HUES48 (cell line): ENCODE results near the gene TNIK.

ENCODE experiments used
- H3K27ac ChIP-seq: one replicate; pipeline ENCODE4 v1.7.0; 2013; ENCODE audit warnings: low read depth, low read length, inconsistent platforms
- H3K27me3 ChIP-seq: 2 replicates; pipeline ENCODE4 v1.6.1; 2013; ENCODE audit warnings: mild to moderate bottlenecking, low read length; ENCODE audit not compliant: control insufficient read depth, insufficient read depth
- H3K36me3 ChIP-seq: 2 replicates; pipeline ENCODE4 v1.6.1; 2013; ENCODE audit warnings: low read length; ENCODE audit not compliant: control insufficient read depth, insufficient read depth
- H3K4me1 ChIP-seq: 2 replicates; pipeline ENCODE4 v1.6.1; 2013; ENCODE audit warnings: mild to moderate bottlenecking, low read length; ENCODE audit not compliant: control insufficient read depth, insufficient read depth
- H3K4me3 ChIP-seq: 2 replicates; pipeline ENCODE4 v1.5.1; 2013; ENCODE audit warnings: mild to moderate bottlenecking, low read depth, low read length
- H3K9ac ChIP-seq: 2 replicates; pipeline ENCODE4 v1.6.1; 2013; ENCODE audit warnings: mild to moderate bottlenecking, low read depth, low read length, moderate library complexity
- H3K9me3 ChIP-seq: 2 replicates; pipeline ENCODE4 v1.6.1; 2013; ENCODE audit warnings: low read length; ENCODE audit not compliant: control insufficient read depth, insufficient read depth

TNIK gene

GRCh38 chr3:171239757-171240503 is 220.3 kb downstream of the TNIK start:
- peaks cover 11% of the 10 kb centered on the region for H3K4me1 ChIP-seq
- H3K36me3 ChIP-seq: no peaks in the 10 kb centered on the region
- H3K27ac ChIP-seq: no peak overlapping the region
- no peaks in the 10 kb centered on the region for H3K27me3 ChIP-seq
- H3K9me3 ChIP-seq: no peaks in the 10 kb centered on the region
- no peak overlapping the region for H3K4me3 ChIP-seq
- no peak overlapping the region for H3K9ac ChIP-seq

- Histone ChIP-seq H3K36me3 (no peaks in the 10 kb centered on the region), H3K4me1 (peaks cover 11% of the 10 kb centered on the region), H3K27me3 (no peaks in the 10 kb centered on the region), H3K9me3 (no peaks in the 10 kb centered on the region), H3K4me3 (no peak overlapping the region), H3K27ac (no peak overlapping the region), H3K9ac (no peak overlapping the region)
Observed at GRCh38 chr3:171237009-171237385, 223.2 kb downstream of the TNIK start.

DNA sequence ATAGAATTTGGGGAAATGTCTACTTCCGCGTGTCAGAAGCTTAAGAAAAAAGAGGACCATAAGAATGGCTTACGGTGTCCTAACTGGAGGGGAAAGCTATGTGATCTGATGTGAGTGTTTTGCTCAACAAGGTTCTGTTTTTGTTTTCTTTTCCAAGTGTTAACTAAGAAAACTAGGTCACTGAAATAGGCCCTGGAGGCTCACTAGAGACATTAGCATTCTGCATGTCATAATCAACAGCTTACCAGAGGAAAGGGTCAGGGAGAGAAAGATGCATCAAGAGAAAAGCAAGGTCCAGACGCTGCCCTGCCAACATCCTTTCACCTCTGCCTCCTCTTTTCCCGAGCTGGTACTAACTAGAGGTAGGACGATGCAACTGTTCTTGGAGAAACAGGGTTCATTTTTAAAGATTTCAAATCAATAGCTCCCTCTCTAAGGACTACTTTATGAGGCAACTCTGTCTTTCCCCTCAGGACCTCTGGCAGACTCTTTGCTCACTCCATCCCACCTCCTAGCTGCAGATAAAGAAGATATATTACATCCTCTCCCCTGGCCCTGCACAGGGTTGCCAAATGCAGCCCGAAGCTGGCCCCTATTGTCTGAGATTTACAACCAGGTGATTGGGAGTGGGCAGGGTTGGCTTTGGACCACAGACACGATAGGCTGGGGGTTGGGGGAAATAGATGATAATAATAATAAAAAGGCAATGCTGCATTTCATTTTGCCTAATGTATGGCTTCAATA is 223.8 kb downstream of the TNIK start:
- Histone ChIP-seq H3K27ac (no peak overlapping the region), H3K27me3 (no peaks in the 10 kb centered on the region), H3K9me3 (no peaks in the 10 kb centered on the region), H3K4me1 (peaks cover 11% of the 10 kb centered on the region), H3K4me3 (no peak overlapping the region), H3K9ac (no peak overlapping the region), H3K36me3 (no peaks in the 10 kb centered on the region)

DNA sequence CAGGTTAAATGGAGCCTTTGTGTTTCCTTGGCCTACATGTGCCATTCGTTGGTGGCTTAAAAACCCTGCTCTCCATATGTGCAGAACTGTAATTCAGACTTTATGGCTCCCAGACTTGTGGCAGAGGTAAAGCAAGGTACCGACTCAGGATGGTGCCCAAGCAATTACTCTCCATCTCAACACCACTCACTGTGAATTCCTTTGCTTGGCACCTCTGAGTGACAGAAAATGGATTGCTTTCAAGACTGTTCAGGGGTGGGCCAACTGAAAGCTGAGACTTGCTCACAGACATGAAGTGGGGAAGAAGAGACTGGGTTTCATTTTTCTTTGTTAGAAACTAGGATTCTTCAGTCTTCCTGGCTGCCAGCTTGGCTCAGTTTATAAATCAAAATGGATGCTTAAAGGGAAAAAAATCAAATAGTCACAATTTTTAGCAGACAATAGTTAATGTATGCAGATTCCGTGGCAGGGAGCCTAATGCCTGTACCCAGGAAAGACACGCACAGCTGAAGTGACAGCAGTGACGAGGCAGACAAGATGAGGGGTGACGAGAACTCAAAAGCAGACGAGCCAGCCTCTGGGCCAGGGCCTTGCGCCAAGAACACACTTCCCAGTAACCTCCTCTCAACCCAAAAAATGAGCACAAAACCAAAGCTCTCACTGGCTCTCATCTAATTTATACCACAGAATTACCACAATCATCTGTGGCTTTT is 225.8 kb downstream of the TNIK start:
- Histone ChIP-seq H3K9ac (no peak overlapping the region), H3K36me3 (no peaks in the 10 kb centered on the region), H3K4me1 (peaks cover 11% of the 10 kb centered on the region), H3K4me3 (no peak overlapping the region), H3K27me3 (no peaks in the 10 kb centered on the region), H3K9me3 (no peaks in the 10 kb centered on the region), H3K27ac (no peak overlapping the region)

DNA sequence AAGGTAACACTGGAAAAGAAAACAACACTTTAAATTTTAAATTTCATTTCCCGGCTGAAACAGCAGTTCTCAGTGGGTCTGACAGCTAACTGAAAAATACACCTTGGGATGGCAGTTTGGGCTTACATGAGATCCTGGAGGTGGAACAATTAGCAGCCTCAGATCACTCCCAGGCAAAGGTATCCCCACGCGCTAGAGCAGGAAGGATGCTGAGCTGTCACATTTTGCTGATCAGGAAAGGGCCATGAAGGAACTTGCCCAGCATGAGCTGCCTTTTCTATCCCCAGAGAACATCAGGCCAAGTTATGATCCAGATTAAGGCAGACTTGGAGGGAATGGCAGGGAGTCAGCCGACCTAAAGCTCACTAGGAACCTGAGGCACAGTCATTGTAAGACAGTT is 228.8 kb downstream of the TNIK start:
- Histone ChIP-seq H3K27me3 (no peaks in the 10 kb centered on the region), H3K9me3 (no peaks in the 10 kb centered on the region), H3K4me1 (peaks cover 10% of the 10 kb centered on the region), H3K4me3 (no peak overlapping the region), H3K36me3 (no peaks in the 10 kb centered on the region), H3K27ac (no peak overlapping the region), H3K9ac (no peak overlapping the region)

GRCh38 chr3:171230865-171231264 is 229.3 kb downstream of the TNIK start:
- H3K4me1 ChIP-seq: peaks cover 5% of the 10 kb centered on the region
- H3K4me3 ChIP-seq: no peak overlapping the region
- no peaks in the 10 kb centered on the region for H3K36me3 ChIP-seq
- no peak overlapping the region for H3K9ac ChIP-seq
- H3K27ac ChIP-seq: no peak overlapping the region
- no peaks in the 10 kb centered on the region for H3K9me3 ChIP-seq
- no peaks in the 10 kb centered on the region for H3K27me3 ChIP-seq

GRCh38 chr3:171229173-171229572 is 231.0 kb downstream of the TNIK start:
- Histone ChIP-seq H3K4me3 (no peak overlapping the region), H3K9me3 (no peaks in the 10 kb centered on the region), H3K27ac (no peak overlapping the region), H3K36me3 (no peaks in the 10 kb centered on the region), H3K4me1 (peaks cover 5% of the 10 kb centered on the region; the same call in 1 of the 2 replicates), H3K9ac (no peak overlapping the region), H3K27me3 (no peaks in the 10 kb centered on the region)

DNA sequence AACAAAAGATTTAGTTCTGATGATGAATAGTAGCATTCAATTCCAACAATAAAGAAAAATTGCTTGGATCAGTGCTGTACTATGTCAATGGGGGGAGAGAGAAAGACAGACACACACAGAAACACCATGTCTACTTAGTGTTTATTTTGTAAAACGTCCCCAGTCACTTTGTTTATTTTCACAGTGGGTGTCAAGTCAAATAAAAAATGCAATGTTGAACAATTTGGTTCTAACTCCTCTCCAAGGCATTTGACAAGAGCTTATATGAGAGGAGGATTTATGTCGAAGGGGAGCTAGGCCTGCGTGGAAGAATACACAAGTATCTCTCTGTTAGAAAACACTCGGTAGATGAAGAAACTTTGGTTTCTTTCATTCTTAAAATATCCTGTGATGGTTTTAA is 232.0 kb downstream of the TNIK start:
- Histone ChIP-seq H3K9ac (no peak overlapping the region), H3K4me3 (no peak overlapping the region), H3K27ac (no peak overlapping the region), H3K36me3 (no peaks in the 10 kb centered on the region), H3K4me1 (peaks cover 5% of the 10 kb centered on the region; the same call in 1 of the 2 replicates), H3K27me3 (no peaks in the 10 kb centered on the region), H3K9me3 (no peaks in the 10 kb centered on the region)

DNA sequence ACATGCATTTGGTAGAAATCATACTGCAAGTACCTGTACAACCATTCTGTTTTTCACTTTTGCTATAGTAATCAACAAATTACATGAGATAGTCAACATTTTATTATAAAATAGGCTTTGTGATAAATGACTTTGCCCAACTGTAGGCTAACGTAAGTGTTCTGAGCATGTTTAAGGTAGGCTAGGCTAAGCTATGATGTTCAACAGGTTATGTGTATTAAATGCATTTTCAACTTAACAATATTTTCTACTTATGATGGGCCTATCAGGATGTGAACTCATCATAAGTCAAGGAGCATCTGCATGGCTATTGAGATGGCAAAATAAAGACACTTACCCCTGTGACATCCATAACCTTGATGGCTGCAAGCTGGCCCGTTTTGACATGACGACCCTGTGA is 232.4 kb downstream of the TNIK start:
- Histone ChIP-seq H3K27me3 (no peaks in the 10 kb centered on the region), H3K27ac (no peak overlapping the region), H3K9me3 (no peaks in the 10 kb centered on the region), H3K9ac (no peak overlapping the region), H3K36me3 (no peaks in the 10 kb centered on the region), H3K4me3 (no peak overlapping the region), H3K4me1 (peaks cover 5% of the 10 kb centered on the region; the same call in 1 of the 2 replicates)

GRCh38 chr3:171227359-171227758 is 232.8 kb downstream of the TNIK start:
- Histone ChIP-seq H3K27ac (no peak overlapping the region), H3K4me1 (peaks cover 5% of the 10 kb centered on the region; the same call in 1 of the 2 replicates), H3K9me3 (no peaks in the 10 kb centered on the region), H3K36me3 (no peaks in the 10 kb centered on the region), H3K9ac (no peak overlapping the region), H3K27me3 (no peaks in the 10 kb centered on the region), H3K4me3 (no peak overlapping the region)

DNA sequence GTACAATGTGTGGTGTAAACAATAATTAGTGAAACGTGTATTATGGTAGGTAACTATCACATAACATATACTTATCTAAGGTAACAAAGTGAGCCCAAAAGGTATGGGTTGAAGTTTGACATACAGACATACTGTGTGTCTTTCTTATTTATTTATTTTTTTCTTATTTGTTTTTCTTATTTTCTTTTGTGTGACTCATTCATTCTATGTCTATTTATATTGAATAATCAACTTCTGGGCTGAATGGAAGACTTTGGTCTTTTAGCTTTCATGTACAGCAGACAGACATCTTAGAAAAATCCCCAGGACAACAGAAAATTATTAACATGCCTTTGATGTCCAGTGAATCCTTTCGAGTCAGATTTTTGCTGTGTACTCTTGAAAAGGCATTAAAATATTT is 233.4 kb downstream of the TNIK start:
- Histone ChIP-seq H3K27ac (no peak overlapping the region), H3K27me3 (no peaks in the 10 kb centered on the region), H3K9ac (no peak overlapping the region), H3K9me3 (no peaks in the 10 kb centered on the region), H3K4me3 (no peak overlapping the region), H3K4me1 (peaks cover 5% of the 10 kb centered on the region; the same call in 1 of the 2 replicates), H3K36me3 (no peaks in the 10 kb centered on the region)
